Keratinocyte (primary cell): ENCODE measurements around the gene ADD2. TPM values are rescaled to one million over a fixed set of nuclear protein-coding genes. Genes with fewer than 3 reads are reported as not detected.

Experiments
- DNase-seq: peaks from one replicate; pipeline ENCODE4 v3.0.0-alpha.2; 2011; ENCODE audit warnings: low read depth, missing footprints, low spot score
- FAIRE-seq: peaks from 2 replicates; lab custom pipeline; 2011; peaks lifted over from hg19 to GRCh38; lab: Jason Lieb, UNC
- H2AFZ ChIP-seq: 2 replicates; pipeline ENCODE4 v1.6.0; 2012; ENCODE audit warnings: low read length, control low read depth, inconsistent platforms; ENCODE audit not compliant: control insufficient read depth
- H3K27ac ChIP-seq: 2 replicates; pipeline ENCODE4 v1.5.1; 2011; ENCODE audit warnings: low read length; ENCODE audit not compliant: control insufficient read depth, insufficient read depth
- H3K27me3 ChIP-seq: 3 replicates; pipeline ENCODE4 v1.6.0; 2011; ENCODE audit warnings: low read length; ENCODE audit not compliant: control insufficient read depth, insufficient read depth; ENCODE audit errors: extremely low read depth
- H3K36me3 ChIP-seq, 2 experiments: 2 replicates in 1 of 2; 3 replicates in 1 of 2; pipeline ENCODE4 v1.5.1; 2011; ENCODE audit warnings: low read length in 2 of 2, mild to moderate bottlenecking in 1 of 2; ENCODE audit not compliant: control insufficient read depth in 2 of 2, insufficient read depth in 2 of 2; ENCODE audit errors: extremely low read depth in 1 of 2
- H3K4me1 ChIP-seq: 3 replicates; pipeline ENCODE4 v1.5.1; 2011; ENCODE audit warnings: low read length; ENCODE audit not compliant: control insufficient read depth, insufficient read depth; ENCODE audit errors: extremely low read depth
- H3K4me2 ChIP-seq: 3 replicates; pipeline ENCODE4 v1.6.0; 2011; ENCODE audit warnings: low read depth, low read length; ENCODE audit not compliant: control insufficient read depth, insufficient read depth; ENCODE audit errors: extremely low read depth
- H3K4me3 ChIP-seq, 3 experiments: fragments of 200-600 bp in 1 of 3; sonication (generic) in 1 of 3; 2 replicates in 2 of 3; 3 replicates in 1 of 3; pipeline ENCODE4 v1.5.1; 2011 to 2016; ENCODE audit warnings: low read length in 3 of 3, mild to moderate bottlenecking in 3 of 3, control low read depth in 2 of 3, inconsistent platforms in 1 of 3, low read depth in 1 of 3, mixed read lengths in 1 of 3, mixed run types in 1 of 3, moderate library complexity in 1 of 3; ENCODE audit not compliant: control insufficient read depth in 2 of 3, insufficient read depth in 2 of 3; ENCODE audit errors: extremely low read depth in 1 of 3
- H3K79me2 ChIP-seq: 2 replicates; pipeline ENCODE4 v1.6.0; 2012; ENCODE audit warnings: low read length; ENCODE audit not compliant: control insufficient read depth, insufficient read depth
- H3K9ac ChIP-seq: 3 replicates; pipeline ENCODE4 v1.6.0; 2011; ENCODE audit warnings: low read length; ENCODE audit not compliant: control insufficient read depth, insufficient read depth; ENCODE audit errors: extremely low read depth
- H3K9me1 ChIP-seq: 3 replicates; pipeline ENCODE4 v1.6.0; 2011; ENCODE audit warnings: low read length; ENCODE audit not compliant: control insufficient read depth, insufficient read depth; ENCODE audit errors: extremely low read depth
- H3K9me3 ChIP-seq: 2 replicates; pipeline ENCODE4 v1.5.1; 2012; ENCODE audit warnings: low read depth, low read length; ENCODE audit not compliant: control insufficient read depth
- H4K20me1 ChIP-seq: 3 replicates; pipeline ENCODE4 v1.6.0; 2011; ENCODE audit warnings: low read length; ENCODE audit not compliant: control insufficient read depth, insufficient read depth; ENCODE audit errors: extremely low read depth
- CTCF ChIP-seq, 3 experiments: IDR thresholded peaks in 1 of 3; conservative IDR thresholded peaks in 1 of 3; optimal IDR thresholded peaks in 1 of 3; 2 replicates in 2 of 3; 3 replicates in 1 of 3; pipeline versions ENCODE3 to v1.5.1; 2011; ENCODE audit warnings: low read length in 3 of 3, mild to moderate bottlenecking in 3 of 3, moderate library complexity in 2 of 3, control low read depth in 1 of 3, inconsistent platforms in 1 of 3; ENCODE audit not compliant: insufficient read depth in 2 of 3; ENCODE audit errors: extremely low read depth in 1 of 3
- EZH2 ChIP-seq: IDR thresholded peaks from one replicate; pipeline ENCODE4 v1.6.1; 2012; ENCODE audit warnings: inconsistent platforms, mild to moderate bottlenecking, low read length, moderate library complexity
- dilution Hi-C: fragments of 300-500 bp; cut with MboI; formaldehyde crosslinking; loops from one replicate; pipeline ENCODE4 v1.7.0; 2020; ENCODE audit warnings: low sequenced_read_pairs; ENCODE audit not compliant: extremely low pct_ligation_motif_present
- polyA plus RNA-seq, 5 experiments: library from polyadenylated mRNA; depleted of rRNA in 3 of 5; stranded (reverse) in 3 of 5; stranded (forward) in 1 of 5; unstranded in 1 of 5; fragments of >200 nt; gene quantifications; 1 replicate in 1 of 5; 2 replicates in 3 of 5; 3 replicates in 1 of 5; pipeline versions ENCODE4 v1.2.1 to v1.2.3, GENCODE V29; 2011 to 2012; ENCODE audit warnings: missing spikeins in 2 of 5, low read depth in 1 of 5, low replicate concordance in 1 of 5

ADD2 gene
- polyA plus RNA-seq, 1 donor (not counting 4 experiments of a cell fraction or from before 2014, with no cell fraction given): 0.05 TPM

GRCh38 chr2:70756128-70756527, 11.9 kb downstream of the ADD2 start:
- Histone ChIP-seq H3K27ac (no peak overlapping the region), H3K4me2 (no peak overlapping the region), H3K9ac (no peak overlapping the region), H3K36me3 (no peaks in the 10 kb centered on the region), H3K9me1 (no peaks in the 10 kb centered on the region), H3K4me1 (no peaks in the 10 kb centered on the region), H3K9me3 (no peaks in the 10 kb centered on the region), H3K4me3 (no peak overlapping the region), H3K79me2 (no peaks in the 10 kb centered on the region), H4K20me1 (no peaks in the 10 kb centered on the region), H2AFZ (no peak overlapping the region), H3K27me3 (peaks cover 15% of the 10 kb centered on the region)
- TF ChIP-seq CTCF (optimal IDR thresholded peaks at IDR 0.05 in 1 of 3, IDR thresholded peaks at IDR 0.05 in 1 of 3, conservative IDR thresholded peaks at IDR 0.05 in 1 of 3; ENCODE audit: extremely low read depth in 1 of 3, insufficient read depth in 2 of 3, low read length in 3 of 3): no peak
- no peak for TF ChIP-seq EZH2
- FAIRE-seq (no peak), DNase-seq (no peak)
- dilution Hi-C loops: no loop called here

DNA sequence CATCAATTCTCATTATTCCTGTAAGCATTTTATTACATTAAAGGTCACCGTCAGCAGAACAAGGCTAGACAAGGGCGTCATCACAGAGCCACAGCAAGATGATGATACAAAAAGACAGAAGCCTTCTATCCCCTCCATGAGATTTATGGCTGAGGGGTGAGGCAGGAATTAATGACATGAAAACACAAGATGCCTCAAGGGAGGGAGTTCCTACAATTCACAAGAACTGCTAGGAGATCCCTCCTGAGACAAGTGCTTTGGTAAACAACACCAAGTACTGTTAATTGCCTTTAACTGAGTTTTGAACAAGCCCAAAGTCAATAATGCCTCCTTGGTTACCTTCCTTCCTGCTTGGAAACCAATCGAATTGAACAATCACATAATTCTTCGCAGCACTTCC, 14.1 kb downstream of the ADD2 start:
- peaks cover 14% of the 10 kb centered on the region for H3K27me3 ChIP-seq

More for the DNA sequence above, 14.1 kb downstream of the ADD2 start:
- dilution Hi-C loops: no loop called here
- Histone ChIP-seq H3K36me3 (no peaks in the 10 kb centered on the region), H3K79me2 (no peaks in the 10 kb centered on the region), H4K20me1 (no peaks in the 10 kb centered on the region), H3K9me3 (no peaks in the 10 kb centered on the region), H3K9ac (no peak overlapping the region), H3K4me2 (no peak overlapping the region), H3K27ac (no peak overlapping the region), H2AFZ (no peak overlapping the region), H3K4me3 (no peak overlapping the region), H3K9me1 (no peaks in the 10 kb centered on the region), H3K4me1 (no peaks in the 10 kb centered on the region)
- DNase-seq (no peak), FAIRE-seq (no peak)
- TF ChIP-seq EZH2 (no peak), CTCF (optimal IDR thresholded peaks at IDR 0.05 in 1 of 3, IDR thresholded peaks at IDR 0.05 in 1 of 3, conservative IDR thresholded peaks at IDR 0.05 in 1 of 3; ENCODE audit: extremely low read depth in 1 of 3, insufficient read depth in 2 of 3, low read length in 3 of 3) (no peak)
